Aorta (tissue), 5 donors: ENCODE data around the gene ACSBG1. TPM values are rescaled to one million over a fixed set of nuclear protein-coding genes. Genes with fewer than 3 reads are reported as not detected.

Experiments used
- ATAC-seq: fragments of 200-7000 bp; cut with Tn5 transposase; one replicate; pipeline ENCODE4 v1.9.1; 2022; ENCODE audit warnings: moderate library complexity; ENCODE audit not compliant: low FRiP score
- DNase-seq, 2 donors: peaks; one replicate each; pipeline ENCODE4 v3.0.0-alpha.2; 2020
- H3K27ac ChIP-seq, 2 donors: one replicate each; pipeline ENCODE4 v1.5.1; 2013; ENCODE audit warnings: low read length in 2 of 2, mild to moderate bottlenecking in 2 of 2, moderate library complexity in 2 of 2, control low read depth in 1 of 2, inconsistent platforms in 1 of 2, low read depth in 1 of 2
- H3K27me3 ChIP-seq, 2 donors: one replicate each; pipeline ENCODE4 v1.6.1; 2013; ENCODE audit warnings: control low read depth in 1 of 2, low read length in 1 of 2, mild to moderate bottlenecking in 1 of 2, moderate library complexity in 1 of 2; ENCODE audit not compliant: insufficient read depth in 2 of 2, control insufficient read depth in 1 of 2
- H3K36me3 ChIP-seq, 2 donors: one replicate each; pipeline ENCODE4 v1.6.1; 2013; ENCODE audit warnings: control low read depth in 1 of 2, low read length in 1 of 2, mild to moderate bottlenecking in 1 of 2; ENCODE audit not compliant: insufficient read depth in 2 of 2, control insufficient read depth in 1 of 2
- H3K4me1 ChIP-seq, 2 donors: one replicate each; pipeline ENCODE4 v1.6.1; 2013; ENCODE audit warnings: low read length in 2 of 2, control low read depth in 1 of 2, mild to moderate bottlenecking in 1 of 2, moderate library complexity in 1 of 2; ENCODE audit not compliant: insufficient read depth in 2 of 2, control insufficient read depth in 1 of 2
- H3K4me3 ChIP-seq, 2 donors: one replicate each; pipeline ENCODE4 v1.5.1; 2013; ENCODE audit warnings: low read length in 2 of 2, control low read depth in 1 of 2, mild to moderate bottlenecking in 1 of 2
- H3K9me3 ChIP-seq: one replicate; pipeline ENCODE4 v1.6.1; 2013; ENCODE audit warnings: mild to moderate bottlenecking, low read length; ENCODE audit not compliant: control insufficient read depth
- WGBS, 2 donors: extraction: QIAGEN DNeasy Blood & Tissue Kit; methylation state at CpG; one replicate each; pipeline ENCODE4 v1.1.7; 2013; 5-methylcytosine and 5-hydroxymethylcytosine counted together
- intact Hi-C, 2 donors: fragments of 100-400 bp; cut with DNase I; formaldehyde crosslinking; loops; one replicate each; pipeline versions ENCODE4 v1.14.2 to v1.15.0; 2022
- polyA plus RNA-seq, 2 donors: library from polyadenylated mRNA; stranded (reverse); fragments of 200-250 nt; gene quantifications; one replicate each; pipeline ENCODE4 v1.2.3, GENCODE V29; 2013
- total RNA-seq, 2 donors: library from RNA; stranded (reverse); fragmentation: NEBNext Ultra II Directional; extraction: Animal tissue kit (Norgen Biotek cat#: 25700); gene quantifications; one replicate each; pipeline ENCODE4 v1.2.1, GENCODE V29; 2021
- donor health status: healthy with polysubstance abuse.
- donor health status: Bipolar disorder and iron deficiency.
- donor health status: DM: no; HTN: no; CAD: no.
- donor health status: DM: no; HTN: no; CAD: no.
- donor health status: DM: yes; HTN: yes; CAD: no.

The ACSBG1 gene
- total and polyA plus RNA-seq, 4 donors = 0.18 to 0.25 TPM; not detected in 2

GRCh38 chr15:78131295-78132061 lies 102.9 kb downstream of the ACSBG1 start, which contains the start of gene CIB2:
Gene CIB2 (minus strand): TSS chr15:78131445. CDS start chr15:78131215, 230 bp downstream.
- peak; percentile 91 for ATAC-seq
- H3K27me3 ChIP-seq = no peaks in the 10 kb centered on the region
- H3K9me3 ChIP-seq = no peaks in the 10 kb centered on the region
- intact Hi-C loops = loop anchor here in 1 of 2 donors (2.0 to 5.0 kb wide), 2 partner anchors 17 to 66 kb away; partner anchors contain the start of gene IDH3A
- WGBS, 2 donors = 0 to 1% methylated on average over 70 to 79 of the region's 79 CpGs
- no peaks in the 10 kb centered on the region for H3K36me3 ChIP-seq
- peak within 1 kb of the TSS; percentile 49 to 60 for H3K4me3 ChIP-seq
- no peaks in the 10 kb centered on the region for H3K4me1 ChIP-seq
- H3K27ac ChIP-seq = peak within 1 kb of the TSS in 1 of 2 donors; percentile 9
- DNase-seq = peak; percentile 77 to 91

DNA sequence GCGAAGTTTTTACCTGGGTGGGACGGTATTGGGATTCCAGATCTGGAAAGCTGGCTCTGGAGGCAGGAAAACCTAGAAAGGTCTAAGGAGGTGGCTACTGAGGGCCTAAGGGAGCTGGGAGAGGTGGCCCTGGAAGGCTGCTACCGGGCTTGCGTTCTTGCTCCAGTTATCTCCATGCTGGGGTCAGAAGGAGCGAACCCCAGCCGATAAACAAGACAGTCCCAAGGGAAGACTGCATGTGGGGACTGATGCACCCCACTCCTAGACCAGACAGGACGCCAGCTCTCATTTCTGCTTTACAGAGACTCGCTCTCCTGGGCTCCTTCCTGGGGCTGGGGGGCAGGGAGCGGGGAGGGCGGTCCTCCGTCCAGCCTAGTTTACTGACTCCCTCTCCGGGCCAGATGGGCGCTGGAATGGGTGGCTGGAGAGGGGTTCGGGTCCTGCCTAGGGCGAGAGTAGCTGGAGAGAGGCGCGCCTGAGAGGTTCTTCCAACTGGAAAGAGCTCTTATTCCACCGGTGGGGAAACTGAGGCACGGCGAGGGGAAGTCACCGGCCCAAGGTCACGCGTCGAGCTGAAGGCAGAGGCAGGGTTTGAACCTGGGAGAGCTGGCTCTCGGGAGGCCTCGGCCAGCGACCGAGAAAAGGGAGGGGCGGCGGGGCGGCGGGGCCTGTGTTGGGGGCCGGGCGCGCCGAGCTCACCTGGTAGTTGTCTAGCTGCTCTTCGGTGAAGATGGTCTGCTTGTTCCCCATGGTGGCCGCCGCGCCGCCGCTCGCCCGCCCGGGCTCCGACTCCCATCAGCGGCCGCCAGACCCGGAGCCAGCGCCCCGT lies 103.7 kb downstream of the ACSBG1 start:
- intact Hi-C loops = loop anchor here in 1 of 2 donors (2.0 to 5.0 kb wide), 2 partner anchors 18 to 67 kb away; partner anchors contain the start of gene IDH3A
- H3K9me3 ChIP-seq = no peaks in the 10 kb centered on the region
- DNase-seq = no peak
- ATAC-seq = no peak
- no peaks in the 10 kb centered on the region for H3K36me3 ChIP-seq
- no peaks in the 10 kb centered on the region for H3K27me3 ChIP-seq
- 33 to 45% methylated on average over 34 to 51 of the region's 51 CpGs for WGBS, 2 donors
- peak overlapping the region; percentile 49 to 60 for H3K4me3 ChIP-seq
- no peaks in the 10 kb centered on the region for H3K4me1 ChIP-seq
- no peak overlapping the region for H3K27ac ChIP-seq

GRCh38 chr15:78129751-78130287 lies 104.5 kb downstream of the ACSBG1 start:
- no peak for DNase-seq
- 94 to 95% methylated on average over 5 of the region's 5 CpGs for WGBS, 2 donors
- Histone ChIP-seq H3K4me3 (no peak overlapping the region), H3K27ac (no peak overlapping the region), H3K4me1 (no peaks in the 10 kb centered on the region), H3K27me3 (no peaks in the 10 kb centered on the region), H3K36me3 (no peaks in the 10 kb centered on the region), H3K9me3 (no peaks in the 10 kb centered on the region)
- intact Hi-C loops = loop anchor here in 1 of 2 donors (2.0 to 5.0 kb wide), 2 partner anchors 19 to 67 kb away; partner anchors contain the start of gene IDH3A
- no peak for ATAC-seq

DNA sequence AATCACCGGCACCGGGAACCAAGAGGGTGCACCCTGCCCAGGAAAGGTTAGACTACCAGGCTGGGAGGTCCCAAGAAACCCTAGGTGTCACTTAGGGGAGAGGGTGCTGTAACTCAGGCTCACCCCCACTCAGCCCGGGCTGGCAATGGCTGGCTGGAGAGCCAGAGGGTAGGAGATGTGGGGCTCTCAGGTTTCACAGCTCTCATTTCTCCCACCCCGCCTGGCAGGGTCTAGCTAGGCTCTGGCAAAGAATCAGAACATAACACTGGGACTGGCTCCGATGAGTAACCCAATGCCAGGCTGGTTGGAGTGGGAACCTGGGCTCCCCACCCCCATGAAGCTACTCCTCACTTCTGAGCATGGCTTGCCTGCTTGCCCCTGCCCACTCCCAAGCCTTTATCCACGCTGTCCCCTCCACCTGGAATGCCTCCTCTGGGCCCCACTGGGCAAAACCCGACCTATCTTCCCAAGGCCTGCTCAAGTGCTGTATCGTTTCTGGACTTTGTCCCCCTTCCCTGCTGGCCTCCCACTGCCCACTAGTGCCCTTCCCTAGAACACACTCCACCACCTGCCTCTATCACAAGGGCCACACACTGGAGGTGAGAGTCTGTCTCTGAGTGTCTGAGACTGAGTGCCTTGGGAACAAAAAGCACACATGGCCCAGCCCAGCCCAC lies 105.2 kb downstream of the ACSBG1 start:
- Histone ChIP-seq H3K27me3 (no peaks in the 10 kb centered on the region), H3K4me3 (no peak overlapping the region), H3K4me1 (no peaks in the 10 kb centered on the region), H3K9me3 (no peaks in the 10 kb centered on the region), H3K27ac (no peak overlapping the region), H3K36me3 (no peaks in the 10 kb centered on the region)
- ATAC-seq = no peak
- intact Hi-C loops = no loop called here
- DNase-seq = no peak
- 50 to 57% methylated on average over 8 of the region's 8 CpGs for WGBS, 2 donors

DNA sequence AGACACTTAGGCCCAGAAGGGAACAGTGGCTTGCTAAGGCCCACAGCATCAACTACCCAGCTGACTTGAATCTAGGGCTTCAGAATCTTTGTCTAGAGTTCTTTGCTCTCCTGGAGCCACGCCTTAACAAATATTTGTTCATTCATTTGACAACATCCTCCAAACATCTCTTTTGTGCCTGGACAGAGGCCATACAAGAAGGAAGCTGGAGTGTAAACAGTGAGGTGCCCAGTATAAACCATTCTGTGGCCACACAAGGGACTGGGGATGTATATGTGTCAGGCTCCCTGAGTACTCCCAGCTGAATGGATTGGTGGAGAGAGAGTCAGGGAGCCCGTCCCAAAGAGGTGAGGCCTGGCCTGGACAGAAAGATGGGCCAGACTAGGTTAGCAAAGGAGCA lies 106.5 kb downstream of the ACSBG1 start:
- Histone ChIP-seq H3K27me3 (no peaks in the 10 kb centered on the region), H3K9me3 (no peaks in the 10 kb centered on the region), H3K4me3 (no peak overlapping the region), H3K27ac (no peak overlapping the region), H3K4me1 (no peaks in the 10 kb centered on the region), H3K36me3 (no peaks in the 10 kb centered on the region)
- no peak for DNase-seq
- intact Hi-C loops = no loop called here
- whole genome bisulfite sequencing, 2 donors = 91 to 93% methylated on average over 2 of the region's 2 CpGs
- ATAC-seq = no peak

- H3K9me3 ChIP-seq = no peaks in the 10 kb centered on the region
These were observed 109.1 kb downstream of the ACSBG1 start for GRCh38 chr15:78125267-78125666.

GRCh38 chr15:78120523-78120922 lies 113.8 kb downstream of the ACSBG1 start:
- Histone ChIP-seq H3K4me3 (no peak overlapping the region), H3K27me3 (no peaks in the 10 kb centered on the region), H3K4me1 (no peaks in the 10 kb centered on the region), H3K36me3 (no peaks in the 10 kb centered on the region), H3K27ac (no peak overlapping the region), H3K9me3 (no peaks in the 10 kb centered on the region)
- intact Hi-C loops = no loop called here
- WGBS, 2 donors = 88 to 90% methylated on average over 5 of the region's 5 CpGs
- DNase-seq = no peak
- no peak for ATAC-seq

More at GRCh38 chr15:78125267-78125666, 109.1 kb downstream of the ACSBG1 start:
- no peaks in the 10 kb centered on the region for H3K36me3 ChIP-seq
- no peak for DNase-seq
- intact Hi-C loops = no loop called here
- ATAC-seq = no peak
- no peak overlapping the region for H3K27ac ChIP-seq
- H3K4me1 ChIP-seq = no peaks in the 10 kb centered on the region
- WGBS, 2 donors = 71 to 80% methylated on average over 3 of the region's 3 CpGs
- no peaks in the 10 kb centered on the region for H3K27me3 ChIP-seq
- no peak overlapping the region for H3K4me3 ChIP-seq
